Panc1 (cell line): Measurements from ENCODE around the gene CABP2. TPM values are rescaled to one million over a fixed set of nuclear protein-coding genes. Genes with fewer than 3 reads are reported as not detected.

Source experiments
- ATAC-seq: fragments of 200-7000 bp; cut with Tn5 transposase; 2 replicates; pipeline ENCODE4 v1.9.1; 2020; ENCODE audit warnings: mild to moderate bottlenecking, moderate library complexity
- BruUV-seq: library from RNA; stranded (reverse); fragments of 400-500 nt; replicated peaks from 2 replicates; lab custom pipeline; 2021; lab: Mats Ljungman, UMichigan
- CTCF ChIA-PET: fragments of 300-600 bp; sonication (Branson Sonifier 250); formaldehyde crosslinking; loops from one replicate; lab custom pipeline; 2022; ENCODE audit warnings: antibody characterized with exemption; lab: Charles Lee
- POLR2A ChIA-PET: fragments of 300-600 bp; sonication (Branson Sonifier 250); formaldehyde crosslinking; loops from one replicate; lab custom pipeline; 2022; ENCODE audit warnings: antibody characterized with exemption; lab: Charles Lee
- DNase-seq: peaks from one replicate; pipeline ENCODE4 v3.0.0-alpha.2; 2010; ENCODE audit warnings: low read depth, low spot score
- H3K27ac ChIP-seq: 2 replicates; pipeline ENCODE4 v1.5.1; 2011; ENCODE audit warnings: mild to moderate bottlenecking, low read length, inconsistent platforms
- H3K27me3 ChIP-seq: fragments of 200-500 bp; sonication (Bioruptor generic); 2 replicates; pipeline ENCODE4 v1.6.0; 2014; ENCODE audit warnings: low read length, inconsistent platforms; ENCODE audit not compliant: control insufficient read depth, insufficient read depth
- H3K36me3 ChIP-seq: fragments of 200-500 bp; sonication (Bioruptor generic); 2 replicates; pipeline ENCODE4 v1.5.1; 2014; ENCODE audit warnings: inconsistent platforms, mild to moderate bottlenecking, low read length, moderate library complexity; ENCODE audit not compliant: control insufficient read depth, insufficient read depth
- H3K4me1 ChIP-seq: 2 replicates; pipeline ENCODE4 v1.5.1; 2011; ENCODE audit warnings: inconsistent platforms, mild to moderate bottlenecking, low read length, moderate library complexity; ENCODE audit not compliant: control insufficient read depth, insufficient read depth
- H3K4me3 ChIP-seq, 2 experiments: 2 replicates each; pipeline ENCODE4 v1.5.1; 2011 to 2012; ENCODE audit warnings: low read depth in 2 of 2, low read length in 2 of 2, mild to moderate bottlenecking in 2 of 2, inconsistent platforms in 1 of 2, moderate library complexity in 1 of 2
- H3K9me3 ChIP-seq: fragments of 200-500 bp; sonication (Bioruptor generic); 2 replicates; pipeline ENCODE4 v1.5.1; 2014; ENCODE audit warnings: low read depth, mild to moderate bottlenecking, inconsistent platforms, low read length, moderate library complexity; ENCODE audit not compliant: control insufficient read depth, insufficient read depth
- CTCF ChIP-seq: fragments of 450-650 bp; IDR thresholded peaks from 2 replicates; pipeline ENCODE4 v1.5.1; 2017; ENCODE audit warnings: mild to moderate bottlenecking
- POLR2AphosphoS5 ChIP-seq: IDR thresholded peaks from 2 replicates; pipeline ENCODE4 v1.6.1; 2012; ENCODE audit warnings: mild to moderate bottlenecking, low read depth, low read length, moderate library complexity
- REST ChIP-seq, 2 experiments: IDR thresholded peaks; 2 replicates each; pipeline ENCODE4 v1.6.1; 2011 to 2012; ENCODE audit warnings: low read depth in 2 of 2, control low read depth in 1 of 2, low read length in 1 of 2, mild to moderate bottlenecking in 1 of 2, moderate library complexity in 1 of 2; ENCODE audit not compliant: insufficient read depth in 1 of 2
- SIN3A ChIP-seq: IDR thresholded peaks from 2 replicates; pipeline ENCODE4 v1.6.1; 2012; ENCODE audit warnings: low read depth, mild to moderate bottlenecking, low read length, moderate library complexity, borderline replicate concordance; ENCODE audit not compliant: insufficient read depth
- TCF7L2 ChIP-seq: IDR thresholded peaks from 2 replicates; pipeline ENCODE4 v1.6.1; 2011; ENCODE audit warnings: mild to moderate bottlenecking, low read depth, low read length, inconsistent platforms
- in situ Hi-C: cut with HindIII; loops from 2 replicates; pipeline ENCODE4 v1.10.0; 2016; ENCODE audit warnings: low sequenced_read_pairs, low pct_unique_long_range_greater_than_20kb
- intact Hi-C: fragments of 100-400 bp; cut with micrococcal nuclease; formaldehyde crosslinking; loops from one replicate; pipeline ENCODE4 v1.10.0; 2022; ENCODE audit not compliant: unreplicated experiment
- microRNA-seq: library from miRNA; unstranded; fragments of <30 nt; microRNA quantifications from one replicate; pipeline ENCODE4 v1.1.0, GENCODE V29; 2020; ENCODE audit not compliant: unreplicated experiment
- total RNA-seq: library from RNA; stranded (reverse); gene quantifications from one replicate; pipeline ENCODE4 v1.2.1, GENCODE V29; 2021; ENCODE audit not compliant: unreplicated experiment

CABP2 gene
- total RNA-seq, 1 experiment from 2014 or later, result not detected

- no peak for DNase-seq
- intact Hi-C loops, result no loop called here
- TF ChIP-seq POLR2AphosphoS5 (no peak), TCF7L2 (no peak), SIN3A (no peak), REST (IDR thresholded peaks at IDR 0.05; ENCODE audit: insufficient read depth in 1 of 2, low read depth in 2 of 2, low read length in 1 of 2) (no peak), CTCF (no peak)
These were observed 53.8 kb downstream of the CABP2 start for GRCh38 chr11:67469508-67469811.

More at GRCh38 chr11:67469508-67469811, 53.8 kb downstream of the CABP2 start:
- Histone ChIP-seq H3K4me3 (peak overlapping the region; percentile 64 to 88), H3K4me1 (peaks cover 31% of the 10 kb centered on the region), H3K9me3 (no peaks in the 10 kb centered on the region), H3K27me3 (no peaks in the 10 kb centered on the region), H3K36me3 (peaks cover 2% of the 10 kb centered on the region; the same call in 1 of the 2 replicates), H3K27ac (peak overlapping the region; percentile 95)
- ATAC-seq, result no peak
- POLR2A ChIA-PET, result no interaction called here
- CTCF ChIA-PET, result interaction anchor here (1.2 kb wide), 1 partner anchor 68 kb away, joined by 9 read pairs; the partner anchor contains the start of gene PPP1CA
- BruUV-seq, result no TSS peak
- in situ Hi-C loops, result no loop called here

Small RNA genes within 50 kb of the gene (microRNA-seq; reads per million reads assigned to microRNA genes)
- not detected for gene MIR6752

Other genes with a start within 250 kb of the CABP2 start
- 76.5 TPM for gene ANKRD13D, start 234.1 kb downstream of the CABP2 start, total RNA-seq
- gene SSH3, start 219.9 kb downstream of the CABP2 start, total RNA-seq, result 79.8 TPM
- gene POLD4, start 169.9 kb downstream of the CABP2 start, total RNA-seq, result 78.7 TPM
- gene CLCF1, start 149.8 kb downstream of the CABP2 start, total RNA-seq, result 9.3 TPM
- 33.1 TPM for gene RAD9A, start 131.5 kb downstream of the CABP2 start, total RNA-seq
- gene PPP1CA, start 121.6 kb downstream of the CABP2 start, total RNA-seq, result 361 TPM
- gene TBC1D10C, start 119.4 kb downstream of the CABP2 start, total RNA-seq, result 0.33 TPM
- 1.0 TPM for gene CARNS1, start 107.8 kb downstream of the CABP2 start, total RNA-seq
- 68.5 TPM for gene RPS6KB2, start 95.0 kb downstream of the CABP2 start, total RNA-seq
- gene PTPRCAP, start 85.8 kb downstream of the CABP2 start, total RNA-seq, result 0.82 TPM
- 158 TPM for gene CORO1B, start 80.0 kb downstream of the CABP2 start, total RNA-seq
- gene GPR152, start 70.7 kb downstream of the CABP2 start, total RNA-seq, result not detected
- gene CABP4, start 68.1 kb downstream of the CABP2 start, total RNA-seq, result not detected
- gene TMEM134, start 54.2 kb downstream of the CABP2 start, total RNA-seq, result 65.0 TPM
- gene AIP, start 40.4 kb downstream of the CABP2 start, total RNA-seq, result 87.8 TPM
- gene PITPNM1, start 18.1 kb downstream of the CABP2 start, total RNA-seq, result 70.4 TPM
- gene CDK2AP2, start 15.3 kb downstream of the CABP2 start, total RNA-seq, result 76.1 TPM
- gene GSTP1, start 60.4 kb upstream of the CABP2 start, total RNA-seq, result 570 TPM
- gene NDUFV1, start 83.5 kb upstream of the CABP2 start, total RNA-seq, result 281 TPM
- gene NUDT8, start 106.5 kb upstream of the CABP2 start, total RNA-seq, result 13.2 TPM
- gene TBX10, start 116.3 kb upstream of the CABP2 start, total RNA-seq, result not detected
- 0.26 TPM for gene ACY3, start 127.3 kb upstream of the CABP2 start, total RNA-seq
- not detected for gene ALDH3B2, start 151.2 kb upstream of the CABP2 start, total RNA-seq